Fibroblast of lung (primary cell): ENCODE results near the gene HLA-F.

Experiments used
- EZH2 ChIP-seq: IDR thresholded peaks from 2 replicates; pipeline ENCODE4 v1.5.1; 2012; ENCODE audit warnings: low read length, control low read depth, mild to moderate bottlenecking; ENCODE audit errors: missing control alignments
- TF ChIP-seq, protein P1 (sequence below), 2 donors: IDR thresholded peaks in 1 of 2; conservative IDR thresholded peaks in 1 of 2; 1 replicate in 1 of 2; 2 replicates in 1 of 2; pipeline ENCODE4 v1.5.1; 2011 to 2012; ENCODE audit warnings: low read length in 2 of 2, control low read depth in 1 of 2, inconsistent platforms in 1 of 2, low read depth in 1 of 2, mild to moderate bottlenecking in 1 of 2

DNA sequence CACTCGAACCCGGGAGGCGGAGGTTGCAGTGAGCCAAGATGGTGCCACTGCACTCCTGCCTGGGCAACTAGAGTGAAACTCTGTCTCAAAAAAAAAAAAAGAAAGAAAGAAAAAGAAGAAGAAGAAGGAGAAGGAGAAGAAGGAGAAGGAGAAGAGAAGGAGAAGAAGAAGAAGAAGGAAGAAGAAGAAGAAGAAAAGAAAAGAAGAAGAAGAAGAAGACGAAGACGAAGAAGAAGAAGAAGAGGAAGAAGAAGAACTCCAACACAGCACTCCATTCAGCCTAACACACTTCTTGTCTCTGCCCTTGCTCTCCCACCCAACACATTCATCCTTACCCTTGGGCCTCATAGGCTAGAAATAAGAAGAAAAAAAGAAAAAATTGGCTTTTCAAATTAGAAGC lies 49.2 kb upstream of the HLA-F start:
- TF ChIP-seq, protein P1, sequence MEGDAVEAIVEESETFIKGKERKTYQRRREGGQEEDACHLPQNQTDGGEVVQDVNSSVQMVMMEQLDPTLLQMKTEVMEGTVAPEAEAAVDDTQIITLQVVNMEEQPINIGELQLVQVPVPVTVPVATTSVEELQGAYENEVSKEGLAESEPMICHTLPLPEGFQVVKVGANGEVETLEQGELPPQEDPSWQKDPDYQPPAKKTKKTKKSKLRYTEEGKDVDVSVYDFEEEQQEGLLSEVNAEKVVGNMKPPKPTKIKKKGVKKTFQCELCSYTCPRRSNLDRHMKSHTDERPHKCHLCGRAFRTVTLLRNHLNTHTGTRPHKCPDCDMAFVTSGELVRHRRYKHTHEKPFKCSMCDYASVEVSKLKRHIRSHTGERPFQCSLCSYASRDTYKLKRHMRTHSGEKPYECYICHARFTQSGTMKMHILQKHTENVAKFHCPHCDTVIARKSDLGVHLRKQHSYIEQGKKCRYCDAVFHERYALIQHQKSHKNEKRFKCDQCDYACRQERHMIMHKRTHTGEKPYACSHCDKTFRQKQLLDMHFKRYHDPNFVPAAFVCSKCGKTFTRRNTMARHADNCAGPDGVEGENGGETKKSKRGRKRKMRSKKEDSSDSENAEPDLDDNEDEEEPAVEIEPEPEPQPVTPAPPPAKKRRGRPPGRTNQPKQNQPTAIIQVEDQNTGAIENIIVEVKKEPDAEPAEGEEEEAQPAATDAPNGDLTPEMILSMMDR (conservative IDR thresholded peaks at IDR 0.05 in 1 of 2, IDR thresholded peaks at IDR 0.05 in 1 of 2; ENCODE audit: low read depth in 1 of 2, low read length in 2 of 2), result no peak
- no peak for TF ChIP-seq EZH2
